Measurements from ENCODE around the gene AK9.
"Not testable (repeated sequence)": the region's sequence is repeated elsewhere in the genome, so short reads cannot be mapped to it uniquely, and the experiment has no call there.

Gene AK9

DNA sequence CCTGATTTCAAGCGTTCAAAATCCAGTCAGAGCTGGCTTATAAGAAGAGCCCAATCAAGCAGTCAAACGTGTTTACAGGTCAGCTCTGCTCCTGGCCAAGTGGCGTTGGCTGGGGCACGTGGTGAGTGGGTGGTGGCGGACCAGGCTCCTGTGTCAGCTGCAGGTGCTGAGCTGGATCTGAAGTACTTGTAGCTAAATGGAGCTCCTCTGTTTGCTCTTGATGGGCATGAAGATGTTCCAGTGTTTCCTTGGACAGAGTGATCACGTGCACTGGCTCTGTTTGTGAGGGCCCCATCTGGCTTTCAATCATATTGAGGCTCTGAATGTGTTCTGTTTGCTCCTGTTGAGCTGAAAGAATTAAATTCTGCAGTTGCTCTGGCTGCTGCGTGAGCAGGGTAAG, 225.2 kb downstream of the AK9 start:
- DNase-seq (ENCODE audit: low read depth), result no peak
- TF ChIP-seq, protein P1, sequence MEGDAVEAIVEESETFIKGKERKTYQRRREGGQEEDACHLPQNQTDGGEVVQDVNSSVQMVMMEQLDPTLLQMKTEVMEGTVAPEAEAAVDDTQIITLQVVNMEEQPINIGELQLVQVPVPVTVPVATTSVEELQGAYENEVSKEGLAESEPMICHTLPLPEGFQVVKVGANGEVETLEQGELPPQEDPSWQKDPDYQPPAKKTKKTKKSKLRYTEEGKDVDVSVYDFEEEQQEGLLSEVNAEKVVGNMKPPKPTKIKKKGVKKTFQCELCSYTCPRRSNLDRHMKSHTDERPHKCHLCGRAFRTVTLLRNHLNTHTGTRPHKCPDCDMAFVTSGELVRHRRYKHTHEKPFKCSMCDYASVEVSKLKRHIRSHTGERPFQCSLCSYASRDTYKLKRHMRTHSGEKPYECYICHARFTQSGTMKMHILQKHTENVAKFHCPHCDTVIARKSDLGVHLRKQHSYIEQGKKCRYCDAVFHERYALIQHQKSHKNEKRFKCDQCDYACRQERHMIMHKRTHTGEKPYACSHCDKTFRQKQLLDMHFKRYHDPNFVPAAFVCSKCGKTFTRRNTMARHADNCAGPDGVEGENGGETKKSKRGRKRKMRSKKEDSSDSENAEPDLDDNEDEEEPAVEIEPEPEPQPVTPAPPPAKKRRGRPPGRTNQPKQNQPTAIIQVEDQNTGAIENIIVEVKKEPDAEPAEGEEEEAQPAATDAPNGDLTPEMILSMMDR (IDR thresholded peaks at IDR 0.05; ENCODE audit: insufficient read depth, low read depth, low read length, missing control alignments), result no peak
- H3K4me3 ChIP-seq (ENCODE audit: low read depth, low read length), result no peak overlapping the region

DNA sequence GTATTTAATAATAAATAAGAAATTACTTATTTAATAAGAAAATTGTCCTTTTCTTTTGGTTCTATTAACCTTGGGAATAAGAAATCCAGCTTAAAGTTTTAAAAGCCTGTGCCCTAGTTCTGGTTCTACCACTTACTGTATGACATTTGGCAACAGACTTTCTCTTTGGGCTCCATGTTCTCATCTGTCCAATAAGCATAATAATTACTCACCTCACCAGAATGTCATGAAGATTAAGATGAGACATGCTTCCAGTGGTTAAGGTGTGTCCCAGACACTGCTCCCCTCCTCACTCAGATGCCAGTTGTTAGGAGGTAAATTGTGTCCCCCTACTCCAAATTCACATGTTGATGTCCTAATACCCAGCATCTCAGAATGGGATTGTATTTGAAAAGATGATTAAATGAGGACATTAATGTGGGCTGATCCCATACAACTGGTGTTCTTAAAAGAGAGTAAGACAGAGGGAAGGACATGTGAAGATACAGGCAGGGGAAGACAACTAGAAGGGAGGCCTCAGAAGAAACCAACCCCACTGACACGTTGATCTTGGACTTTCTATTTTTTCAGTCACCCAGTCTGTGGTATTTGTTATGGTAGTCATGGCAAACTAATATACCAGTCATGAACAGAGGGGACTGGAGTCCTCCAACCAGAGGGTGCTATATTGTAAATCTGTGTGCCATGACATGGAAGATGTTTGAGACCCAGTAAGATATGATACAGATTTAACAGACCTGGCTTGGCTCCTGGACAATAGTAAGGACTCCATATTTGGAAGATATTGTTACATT, 229.1 kb downstream of the AK9 start:
- H3K4me3 ChIP-seq (ENCODE audit: low read depth, low read length), result no peak overlapping the region
- TF ChIP-seq, protein P1 (IDR thresholded peaks at IDR 0.05; ENCODE audit: insufficient read depth, low read depth, low read length, missing control alignments), result no peak
- DNase-seq (ENCODE audit: low read depth), result no peak

DNA sequence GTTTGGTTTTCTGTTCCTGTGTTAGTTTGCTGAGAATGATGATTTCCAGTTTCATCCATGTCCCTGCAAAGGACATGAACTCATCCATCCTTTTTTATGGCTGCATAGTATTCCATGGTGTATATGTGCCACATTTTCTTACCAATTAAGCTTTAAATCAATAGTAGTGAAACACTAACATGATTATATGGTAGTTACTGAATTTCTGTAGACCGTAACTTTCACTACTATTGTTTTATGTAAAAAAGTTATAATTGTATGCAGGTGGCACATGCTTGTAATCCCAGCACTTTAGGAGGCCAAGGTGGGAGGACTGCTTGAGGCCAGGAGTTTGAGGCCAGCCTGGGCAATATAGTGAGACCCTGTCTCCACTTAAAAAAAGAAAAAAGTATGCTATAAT, 229.8 kb downstream of the AK9 start:
- not testable (repeated sequence) for DNase-seq (ENCODE audit: low read depth); H3K4me3 ChIP-seq (ENCODE audit: low read depth, low read length)

DNA sequence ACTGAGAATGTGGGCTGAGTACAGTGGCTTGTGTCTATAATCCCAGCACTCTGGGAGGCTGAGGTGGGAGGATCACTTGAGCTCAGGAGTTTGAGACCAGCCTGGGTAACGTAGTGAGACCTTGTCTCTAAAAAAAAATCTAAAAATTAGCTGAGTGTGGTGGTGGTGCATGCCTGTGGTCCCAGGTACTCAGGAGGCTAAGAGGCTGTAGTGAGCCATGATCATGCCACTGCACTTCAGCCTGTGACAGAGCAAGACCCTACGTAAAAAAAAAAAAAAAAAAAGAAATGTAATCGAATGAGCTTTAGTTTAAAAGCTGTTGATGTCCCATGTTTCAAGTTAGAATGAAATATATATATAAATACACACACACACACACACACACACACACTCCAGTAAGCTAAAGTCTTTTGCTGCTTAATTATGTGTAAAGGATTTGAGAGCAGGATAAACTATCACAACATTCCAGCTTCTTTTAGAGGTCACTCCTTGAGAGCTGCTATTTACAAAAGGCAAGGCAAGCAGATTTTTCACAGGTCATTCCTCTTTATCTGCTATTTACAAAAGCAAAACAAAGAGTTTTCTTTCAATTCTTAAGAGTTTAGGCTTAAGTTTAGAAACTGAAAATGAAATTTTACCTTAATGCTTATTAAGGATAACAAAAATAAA, 230.7 kb downstream of the AK9 start:
- H3K4me3 ChIP-seq (ENCODE audit: low read depth, low read length), result peak overlapping the region; percentile 32; the same call in 1 of the 2 replicates
- TF ChIP-seq, protein P1 (IDR thresholded peaks at IDR 0.05; ENCODE audit: insufficient read depth, low read depth, low read length, missing control alignments), result no peak
- DNase-seq (ENCODE audit: low read depth), result no peak

DNA sequence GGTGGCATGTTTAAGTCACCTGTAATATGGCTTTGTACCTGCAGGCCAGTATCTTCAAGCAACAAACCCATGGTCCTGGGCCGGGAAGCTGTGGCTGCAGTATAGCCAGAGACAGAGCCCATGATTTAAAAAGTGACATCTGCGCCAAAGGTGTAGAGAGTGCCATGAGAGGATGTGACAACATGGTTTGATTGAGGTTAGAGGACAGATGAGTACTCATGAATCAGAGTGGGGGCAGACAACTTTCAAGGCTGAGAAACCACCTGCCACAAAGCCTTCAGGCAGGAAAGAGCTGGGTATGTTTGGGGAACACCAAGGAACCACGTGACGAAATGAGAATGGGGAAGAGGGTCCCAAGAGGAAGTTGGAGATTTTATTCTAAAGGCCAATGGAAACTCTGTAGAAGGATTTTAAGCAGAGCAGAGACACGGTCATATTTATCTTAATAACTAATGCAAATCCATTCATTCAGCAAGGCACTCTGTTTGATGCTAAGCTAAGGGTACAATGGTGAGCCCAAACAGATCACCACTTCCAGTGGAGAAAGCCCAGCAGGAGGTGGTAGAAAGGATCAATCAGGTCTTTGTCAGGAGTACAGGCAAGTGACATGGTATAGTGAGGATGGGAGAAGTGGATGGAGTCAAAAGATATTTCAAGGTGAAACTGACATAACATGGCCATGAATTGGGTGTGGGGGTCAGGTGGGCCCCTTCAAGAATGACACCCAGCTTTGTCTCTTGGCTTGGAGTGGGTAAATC, 232.0 kb downstream of the AK9 start:
- TF ChIP-seq, protein P1 (IDR thresholded peaks at IDR 0.05; ENCODE audit: insufficient read depth, low read depth, low read length, missing control alignments), result no peak
- peak; percentile 73 for DNase-seq (ENCODE audit: low read depth)
- H3K4me3 ChIP-seq (ENCODE audit: low read depth, low read length), result no peak overlapping the region

DNA sequence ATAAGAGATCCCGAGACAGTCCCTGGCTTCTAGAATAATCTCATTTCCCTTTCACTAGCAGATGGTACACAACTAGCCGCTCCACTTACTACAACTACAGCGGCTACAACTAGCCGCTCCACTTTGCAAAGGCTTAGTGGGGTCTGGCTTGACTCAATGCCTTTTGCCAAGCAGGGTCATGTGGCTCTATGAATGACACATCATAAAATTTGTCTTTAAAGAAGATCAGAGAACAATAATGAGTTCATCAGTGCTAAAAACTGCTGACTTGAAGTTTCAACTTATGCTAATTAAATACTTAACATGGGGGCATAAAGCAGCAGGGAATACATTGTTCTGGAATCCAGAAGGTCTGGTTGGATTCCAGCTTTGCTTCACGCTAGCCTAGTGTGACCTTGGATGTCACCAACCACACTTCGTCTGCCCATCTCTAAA, 233.4 kb downstream of the AK9 start:
- no peak overlapping the region for H3K4me3 ChIP-seq (ENCODE audit: low read depth, low read length)
- DNase-seq (ENCODE audit: low read depth), result no peak
- TF ChIP-seq, protein P1 (IDR thresholded peaks at IDR 0.05; ENCODE audit: insufficient read depth, low read depth, low read length, missing control alignments), result no peak

Data from GM12865 (cell line).